K562 (cell line): ENCODE measurements around the gene ZNF599. TPM values are rescaled to one million over a fixed set of nuclear protein-coding genes. Genes with fewer than 3 reads are reported as not detected.

Experiments
- GATA2 ChIP-seq: sonication (generic); formaldehyde crosslinking; IDR thresholded peaks from 2 replicates; pipeline ENCODE4 v1.4.0; 2020; ENCODE audit warnings: mild to moderate bottlenecking, missing genetic modification reagents
- HMG20A ChIP-seq: fragments of 450-650 bp; formaldehyde crosslinking; conservative IDR thresholded peaks from 2 replicates; pipeline ENCODE4 v1.4.0; 2020; ENCODE audit warnings: mild to moderate bottlenecking, mixed read lengths
- MAFF ChIP-seq: IDR thresholded peaks from 2 replicates; pipeline ENCODE4 v1.6.1; 2012; ENCODE audit warnings: low read length, improper control_type of control experiment
- MGA ChIP-seq: fragments of 450-650 bp; IDR thresholded peaks from 2 replicates; pipeline ENCODE4 v1.6.1; 2016; ENCODE audit warnings: mild to moderate bottlenecking, moderate library complexity
- MNT ChIP-seq, 2 experiments: fragments of 450-650 bp; conservative IDR thresholded peaks; 2 replicates each; pipeline ENCODE4 v1.6.1; 2017; ENCODE audit warnings: mild to moderate bottlenecking in 2 of 2, moderate library complexity in 2 of 2
- SMAD1 ChIP-seq: fragments of 150-350 bp; IDR thresholded peaks from 2 replicates; pipeline ENCODE4 v1.6.1; 2014; ENCODE audit warnings: low read length, low read depth; ENCODE audit not compliant: partially characterized antibody
- TCF7L2 ChIP-seq: fragments of 150-350 bp; IDR thresholded peaks from 2 replicates; pipeline ENCODE4 v1.6.1; 2016; ENCODE audit warnings: low read depth, mild to moderate bottlenecking, low read length, moderate library complexity
- ZNF232 ChIP-seq: sonication (generic); formaldehyde crosslinking; IDR thresholded peaks from 2 replicates; pipeline ENCODE4 v1.8.0; 2022; ENCODE audit warnings: mild to moderate bottlenecking, missing genetic modification reagents
- ZNF592 ChIP-seq: fragments of 450-650 bp; IDR thresholded peaks from 2 replicates; pipeline ENCODE4 v1.6.1; 2017; ENCODE audit warnings: antibody characterized with exemption, mild to moderate bottlenecking
- polyA plus RNA-seq, 8 experiments: library from polyadenylated mRNA; depleted of rRNA in 4 of 8; stranded (reverse) in 5 of 8; unstranded in 3 of 8; fragments of >200 nt; fragmentation: Nextera tagmentation in 2 of 8; fragmentation: Illumina TruSeq in 1 of 8; extraction: Ambion mirVana in 2 of 8; extraction: Trizol in 1 of 8; gene quantifications; 2 replicates each; pipeline versions ENCODE4 v1.2.1 to v1.2.3, GENCODE V29; 2011 to 2014; ENCODE audit warnings: inconsistent platforms in 1 of 8, missing spikeins in 1 of 8
- total RNA-seq, 7 experiments: library from RNA; depleted of rRNA in 6 of 7; stranded (reverse); fragments of >200 nt in 6 of 7; fragmentation: Illumina TruSeq in 2 of 7; extraction: Trizol in 2 of 7; gene quantifications; 2 replicates each; pipeline versions ENCODE4 v1.2.1 to v1.2.3, GENCODE V29; 2011 to 2021; ENCODE audit warnings: low replicate concordance in 1 of 7

ZNF599 gene
- total and polyA plus RNA-seq, 9 of the 15 experiments (the other 6 are each of a cell fraction or from before 2014, with no cell fraction given), result 0.71 to 6.7 (median 2.8) TPM

GRCh38 chr19:34731019-34731829 is 41.8 kb downstream of the ZNF599 start (continued):
- TF ChIP-seq MGA (peak; percentile 35; the same call in 1 of the 2 replicates), HMG20A (CRISPR knock-in tag) (no peak), MNT (conservative IDR thresholded peaks at IDR 0.05) (peak; percentile 20 to 66; a peak in 2 of 4 replicates), TCF7L2 (no peak), SMAD1 (no peak), ZNF592 (peak; percentile 61; the same call in 1 of the 2 replicates), MAFF (peak; percentile 80), GATA2 (no peak), ZNF232 (no peak)
